ENCODE measurements around the gene CFAP68.

DNA sequence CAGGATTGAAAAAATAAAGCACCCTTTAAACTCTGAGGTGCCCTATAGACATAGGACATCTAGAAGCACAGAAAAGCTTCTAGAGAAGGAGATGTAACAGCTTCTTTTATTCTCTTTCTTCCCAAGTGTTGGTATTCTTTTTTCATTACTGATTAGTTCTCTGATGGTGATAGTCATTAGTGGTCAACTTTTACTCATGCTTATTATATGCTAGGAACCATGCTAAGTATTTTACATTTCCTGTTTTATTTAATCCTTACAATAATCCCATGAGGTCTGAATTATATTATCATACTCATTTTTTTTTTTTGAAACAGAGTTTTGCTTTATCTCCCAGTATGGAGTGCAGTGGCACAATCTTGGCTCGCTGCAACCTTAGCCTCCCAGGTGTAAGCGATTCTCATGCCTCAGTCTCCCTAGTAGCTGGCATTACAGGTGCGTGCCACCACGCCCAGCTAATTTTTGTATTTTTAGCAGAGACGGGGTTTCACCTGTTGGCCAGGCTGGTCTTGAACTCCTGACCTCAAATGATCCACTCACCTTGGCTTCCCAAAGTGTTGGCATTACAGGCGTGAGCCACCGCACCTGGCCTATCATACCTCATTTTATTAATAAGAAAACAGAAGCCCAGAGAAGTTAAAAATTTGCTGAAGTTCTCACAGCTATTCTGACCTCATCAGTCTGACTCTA lies 42.3 kb downstream of the CFAP68 start:
- TF ChIP-seq, protein P1, sequence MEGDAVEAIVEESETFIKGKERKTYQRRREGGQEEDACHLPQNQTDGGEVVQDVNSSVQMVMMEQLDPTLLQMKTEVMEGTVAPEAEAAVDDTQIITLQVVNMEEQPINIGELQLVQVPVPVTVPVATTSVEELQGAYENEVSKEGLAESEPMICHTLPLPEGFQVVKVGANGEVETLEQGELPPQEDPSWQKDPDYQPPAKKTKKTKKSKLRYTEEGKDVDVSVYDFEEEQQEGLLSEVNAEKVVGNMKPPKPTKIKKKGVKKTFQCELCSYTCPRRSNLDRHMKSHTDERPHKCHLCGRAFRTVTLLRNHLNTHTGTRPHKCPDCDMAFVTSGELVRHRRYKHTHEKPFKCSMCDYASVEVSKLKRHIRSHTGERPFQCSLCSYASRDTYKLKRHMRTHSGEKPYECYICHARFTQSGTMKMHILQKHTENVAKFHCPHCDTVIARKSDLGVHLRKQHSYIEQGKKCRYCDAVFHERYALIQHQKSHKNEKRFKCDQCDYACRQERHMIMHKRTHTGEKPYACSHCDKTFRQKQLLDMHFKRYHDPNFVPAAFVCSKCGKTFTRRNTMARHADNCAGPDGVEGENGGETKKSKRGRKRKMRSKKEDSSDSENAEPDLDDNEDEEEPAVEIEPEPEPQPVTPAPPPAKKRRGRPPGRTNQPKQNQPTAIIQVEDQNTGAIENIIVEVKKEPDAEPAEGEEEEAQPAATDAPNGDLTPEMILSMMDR (conservative IDR thresholded peaks at IDR 0.05; ENCODE audit: low read depth in 2 of 2): no peak
- TF ChIP-seq, protein P2, sequence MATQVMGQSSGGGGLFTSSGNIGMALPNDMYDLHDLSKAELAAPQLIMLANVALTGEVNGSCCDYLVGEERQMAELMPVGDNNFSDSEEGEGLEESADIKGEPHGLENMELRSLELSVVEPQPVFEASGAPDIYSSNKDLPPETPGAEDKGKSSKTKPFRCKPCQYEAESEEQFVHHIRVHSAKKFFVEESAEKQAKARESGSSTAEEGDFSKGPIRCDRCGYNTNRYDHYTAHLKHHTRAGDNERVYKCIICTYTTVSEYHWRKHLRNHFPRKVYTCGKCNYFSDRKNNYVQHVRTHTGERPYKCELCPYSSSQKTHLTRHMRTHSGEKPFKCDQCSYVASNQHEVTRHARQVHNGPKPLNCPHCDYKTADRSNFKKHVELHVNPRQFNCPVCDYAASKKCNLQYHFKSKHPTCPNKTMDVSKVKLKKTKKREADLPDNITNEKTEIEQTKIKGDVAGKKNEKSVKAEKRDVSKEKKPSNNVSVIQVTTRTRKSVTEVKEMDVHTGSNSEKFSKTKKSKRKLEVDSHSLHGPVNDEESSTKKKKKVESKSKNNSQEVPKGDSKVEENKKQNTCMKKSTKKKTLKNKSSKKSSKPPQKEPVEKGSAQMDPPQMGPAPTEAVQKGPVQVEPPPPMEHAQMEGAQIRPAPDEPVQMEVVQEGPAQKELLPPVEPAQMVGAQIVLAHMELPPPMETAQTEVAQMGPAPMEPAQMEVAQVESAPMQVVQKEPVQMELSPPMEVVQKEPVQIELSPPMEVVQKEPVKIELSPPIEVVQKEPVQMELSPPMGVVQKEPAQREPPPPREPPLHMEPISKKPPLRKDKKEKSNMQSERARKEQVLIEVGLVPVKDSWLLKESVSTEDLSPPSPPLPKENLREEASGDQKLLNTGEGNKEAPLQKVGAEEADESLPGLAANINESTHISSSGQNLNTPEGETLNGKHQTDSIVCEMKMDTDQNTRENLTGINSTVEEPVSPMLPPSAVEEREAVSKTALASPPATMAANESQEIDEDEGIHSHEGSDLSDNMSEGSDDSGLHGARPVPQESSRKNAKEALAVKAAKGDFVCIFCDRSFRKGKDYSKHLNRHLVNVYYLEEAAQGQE (IDR thresholded peaks at IDR 0.05; ENCODE audit: unreplicated experiment): no peak
- TF ChIP-seq POLR2AphosphoS5 (IDR thresholded peaks at IDR 0.05; ENCODE audit: low read depth): no peak
- TF ChIP-seq EZH2phosphoT487 (IDR thresholded peaks at IDR 0.05; ENCODE audit: unreplicated experiment): no peak
- no peak for TF ChIP-seq JUNB (IDR thresholded peaks at IDR 0.05; ENCODE audit: unreplicated experiment)
- TF ChIP-seq EZH2 (IDR thresholded peaks at IDR 0.05; ENCODE audit: low read depth, unreplicated experiment): no peak
- TF ChIP-seq, protein P3, sequence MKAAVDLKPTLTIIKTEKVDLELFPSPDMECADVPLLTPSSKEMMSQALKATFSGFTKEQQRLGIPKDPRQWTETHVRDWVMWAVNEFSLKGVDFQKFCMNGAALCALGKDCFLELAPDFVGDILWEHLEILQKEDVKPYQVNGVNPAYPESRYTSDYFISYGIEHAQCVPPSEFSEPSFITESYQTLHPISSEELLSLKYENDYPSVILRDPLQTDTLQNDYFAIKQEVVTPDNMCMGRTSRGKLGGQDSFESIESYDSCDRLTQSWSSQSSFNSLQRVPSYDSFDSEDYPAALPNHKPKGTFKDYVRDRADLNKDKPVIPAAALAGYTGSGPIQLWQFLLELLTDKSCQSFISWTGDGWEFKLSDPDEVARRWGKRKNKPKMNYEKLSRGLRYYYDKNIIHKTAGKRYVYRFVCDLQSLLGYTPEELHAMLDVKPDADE (IDR thresholded peaks at IDR 0.05): no peak
- TF ChIP-seq NANOG (IDR thresholded peaks at IDR 0.05; ENCODE audit: borderline replicate concordance): no peak
- TF ChIP-seq, protein P4, sequence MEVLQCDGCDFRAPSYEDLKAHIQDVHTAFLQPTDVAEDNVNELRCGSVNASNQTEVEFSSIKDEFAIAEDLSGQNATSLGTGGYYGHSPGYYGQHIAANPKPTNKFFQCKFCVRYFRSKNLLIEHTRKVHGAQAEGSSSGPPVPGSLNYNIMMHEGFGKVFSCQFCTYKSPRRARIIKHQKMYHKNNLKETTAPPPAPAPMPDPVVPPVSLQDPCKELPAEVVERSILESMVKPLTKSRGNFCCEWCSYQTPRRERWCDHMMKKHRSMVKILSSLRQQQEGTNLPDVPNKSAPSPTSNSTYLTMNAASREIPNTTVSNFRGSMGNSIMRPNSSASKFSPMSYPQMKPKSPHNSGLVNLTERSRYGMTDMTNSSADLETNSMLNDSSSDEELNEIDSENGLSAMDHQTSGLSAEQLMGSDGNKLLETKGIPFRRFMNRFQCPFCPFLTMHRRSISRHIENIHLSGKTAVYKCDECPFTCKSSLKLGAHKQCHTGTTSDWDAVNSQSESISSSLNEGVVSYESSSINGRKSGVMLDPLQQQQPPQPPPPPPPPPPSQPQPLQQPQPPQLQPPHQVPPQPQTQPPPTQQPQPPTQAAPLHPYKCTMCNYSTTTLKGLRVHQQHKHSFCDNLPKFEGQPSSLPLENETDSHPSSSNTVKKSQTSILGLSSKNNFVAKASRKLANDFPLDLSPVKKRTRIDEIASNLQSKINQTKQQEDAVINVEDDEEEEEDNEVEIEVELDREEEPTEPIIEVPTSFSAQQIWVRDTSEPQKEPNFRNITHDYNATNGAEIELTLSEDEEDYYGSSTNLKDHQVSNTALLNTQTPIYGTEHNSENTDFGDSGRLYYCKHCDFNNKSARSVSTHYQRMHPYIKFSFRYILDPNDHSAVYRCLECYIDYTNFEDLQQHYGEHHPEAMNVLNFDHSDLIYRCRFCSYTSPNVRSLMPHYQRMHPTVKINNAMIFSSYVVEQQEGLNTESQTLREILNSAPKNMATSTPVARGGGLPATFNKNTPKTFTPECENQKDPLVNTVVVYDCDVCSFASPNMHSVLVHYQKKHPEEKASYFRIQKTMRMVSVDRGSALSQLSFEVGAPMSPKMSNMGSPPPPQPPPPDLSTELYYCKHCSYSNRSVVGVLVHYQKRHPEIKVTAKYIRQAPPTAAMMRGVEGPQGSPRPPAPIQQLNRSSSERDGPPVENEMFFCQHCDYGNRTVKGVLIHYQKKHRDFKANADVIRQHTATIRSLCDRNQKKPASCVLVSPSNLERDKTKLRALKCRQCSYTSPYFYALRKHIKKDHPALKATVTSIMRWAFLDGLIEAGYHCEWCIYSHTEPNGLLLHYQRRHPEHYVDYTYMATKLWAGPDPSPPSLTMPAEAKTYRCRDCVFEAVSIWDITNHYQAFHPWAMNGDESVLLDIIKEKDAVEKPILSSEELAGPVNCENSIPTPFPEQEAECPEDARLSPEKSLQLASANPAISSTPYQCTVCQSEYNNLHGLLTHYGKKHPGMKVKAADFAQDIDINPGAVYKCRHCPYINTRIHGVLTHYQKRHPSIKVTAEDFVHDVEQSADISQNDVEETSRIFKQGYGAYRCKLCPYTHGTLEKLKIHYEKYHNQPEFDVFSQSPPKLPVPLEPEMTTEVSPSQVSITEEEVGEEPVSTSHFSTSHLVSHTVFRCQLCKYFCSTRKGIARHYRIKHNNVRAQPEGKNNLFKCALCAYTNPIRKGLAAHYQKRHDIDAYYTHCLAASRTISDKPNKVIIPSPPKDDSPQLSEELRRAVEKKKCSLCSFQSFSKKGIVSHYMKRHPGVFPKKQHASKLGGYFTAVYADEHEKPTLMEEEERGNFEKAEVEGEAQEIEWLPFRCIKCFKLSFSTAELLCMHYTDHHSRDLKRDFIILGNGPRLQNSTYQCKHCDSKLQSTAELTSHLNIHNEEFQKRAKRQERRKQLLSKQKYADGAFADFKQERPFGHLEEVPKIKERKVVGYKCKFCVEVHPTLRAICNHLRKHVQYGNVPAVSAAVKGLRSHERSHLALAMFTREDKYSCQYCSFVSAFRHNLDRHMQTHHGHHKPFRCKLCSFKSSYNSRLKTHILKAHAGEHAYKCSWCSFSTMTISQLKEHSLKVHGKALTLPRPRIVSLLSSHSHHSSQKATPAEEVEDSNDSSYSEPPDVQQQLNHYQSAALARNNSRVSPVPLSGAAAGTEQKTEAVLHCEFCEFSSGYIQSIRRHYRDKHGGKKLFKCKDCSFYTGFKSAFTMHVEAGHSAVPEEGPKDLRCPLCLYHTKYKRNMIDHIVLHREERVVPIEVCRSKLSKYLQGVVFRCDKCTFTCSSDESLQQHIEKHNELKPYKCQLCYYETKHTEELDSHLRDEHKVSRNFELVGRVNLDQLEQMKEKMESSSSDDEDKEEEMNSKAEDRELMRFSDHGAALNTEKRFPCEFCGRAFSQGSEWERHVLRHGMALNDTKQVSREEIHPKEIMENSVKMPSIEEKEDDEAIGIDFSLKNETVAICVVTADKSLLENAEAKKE (CRISPR knock-in tag; IDR thresholded peaks at IDR 0.05): no peak
- TF ChIP-seq ZNF331 (CRISPR knock-in tag; IDR thresholded peaks at IDR 0.05; ENCODE audit: low read depth): no peak

Data from GM23338 (cell line).